ENCODE measurements around the gene ASB13.

The ASB13 gene

GRCh38 chr10:5668429-5668828 is 2.0 kb upstream of the ASB13 start:
- DNase-seq = no peak

- no peak for DNase-seq
Observed at GRCh38 chr10:5666841-5667630, 641 bp upstream of the ASB13 start.

- DNase-seq = no peak
Observed at GRCh38 chr10:5665373-5666007, 905 bp downstream of the ASB13 start.

- no peak for DNase-seq
Observed at GRCh38 chr10:5663692-5664427, 2.5 kb downstream of the ASB13 start.

- no peak for DNase-seq
Observed at GRCh38 chr10:5662708-5663579, 3.5 kb downstream of the ASB13 start.

GRCh38 chr10:5661043-5661442 is 5.4 kb downstream of the ASB13 start:
- DNase-seq = no peak

GRCh38 chr10:5659702-5660528 is 6.5 kb downstream of the ASB13 start:
- no peak for DNase-seq

GRCh38 chr10:5658871-5659618 is 7.3 kb downstream of the ASB13 start:
- no peak for DNase-seq

GRCh38 chr10:5656737-5657579 is 9.4 kb downstream of the ASB13 start:
- DNase-seq = no peak

- no peak for DNase-seq
Observed at GRCh38 chr10:5655121-5655520, 11.3 kb downstream of the ASB13 start.

GRCh38 chr10:5654218-5654755 is 12.1 kb downstream of the ASB13 start:
- DNase-seq = no peak

- DNase-seq = no peak
Observed at GRCh38 chr10:5652746-5653145, 13.6 kb downstream of the ASB13 start.

GRCh38 chr10:5651388-5651764 is 15.0 kb downstream of the ASB13 start:
- no peak for DNase-seq

- DNase-seq = no peak
Observed at GRCh38 chr10:5650664-5651387, 15.6 kb downstream of the ASB13 start.

GRCh38 chr10:5649746-5650145 is 16.6 kb downstream of the ASB13 start:
- no peak for DNase-seq

GRCh38 chr10:5648494-5649457 is 17.6 kb downstream of the ASB13 start:
- DNase-seq = no peak

GRCh38 chr10:5647507-5648240 is 18.7 kb downstream of the ASB13 start:
- no peak for DNase-seq
